SIG-M5 treated with dmso at 0.1 percent for 504 hours (cell line): ENCODE measurements around the gene CSH2.
"Not testable (repeated sequence)": the region's sequence is repeated elsewhere in the genome, so short reads cannot be mapped to it uniquely, and the experiment has no call there.

ENCODE experiments used
- DNase-seq: peaks from one replicate; lab custom pipeline; 2025; ENCODE audit not compliant: unreplicated experiment; lab: John Stamatoyannopoulos, UW

CSH2 gene

GRCh38 chr17:63896524-63897354 is 23.3 kb upstream of the CSH2 start, which contains the start of gene CSH1:
Gene CSH1, minus strand, starts transcription at chr17:63896574. Its CDS starts 63 bp downstream, at chr17:63896511.
- not testable (repeated sequence) for DNase-seq

- not testable (repeated sequence) for DNase-seq
Observed at GRCh38 chr17:63894821-63895220, 21.3 kb upstream of the CSH2 start.

GRCh38 chr17:63894021-63894420 is 20.5 kb upstream of the CSH2 start:
- not testable (repeated sequence) for DNase-seq

- DNase-seq = not testable (repeated sequence)
Observed at GRCh38 chr17:63892316-63893037, 19.0 kb upstream of the CSH2 start.

GRCh38 chr17:63889026-63889848 is 15.8 kb upstream of the CSH2 start:
- DNase-seq = peak; percentile 44

GRCh38 chr17:63885119-63885518 is 11.6 kb upstream of the CSH2 start:
- DNase-seq = not testable (repeated sequence)

GRCh38 chr17:63882626-63883126 is 9.2 kb upstream of the CSH2 start:
- not testable (repeated sequence) for DNase-seq

- peak; percentile 58 for DNase-seq
Observed at GRCh38 chr17:63881935-63882601, 8.6 kb upstream of the CSH2 start, which contains the start of gene GH2. Gene GH2, minus strand, starts transcription at chr17:63881944. Its CDS starts 143 bp downstream, at chr17:63881801.

- not testable (repeated sequence) for DNase-seq
Observed at GRCh38 chr17:63881337-63881736, 7.9 kb upstream of the CSH2 start.

GRCh38 chr17:63880706-63881105 is 7.2 kb upstream of the CSH2 start:
- no peak for DNase-seq

GRCh38 chr17:63878413-63878812 is 4.9 kb upstream of the CSH2 start:
- DNase-seq = not testable (repeated sequence)

- not testable (repeated sequence) for DNase-seq
Observed at GRCh38 chr17:63874693-63875092, 1.2 kb upstream of the CSH2 start.

- not testable (repeated sequence) for DNase-seq
Observed at GRCh38 chr17:63874061-63874626, 667 bp upstream of the CSH2 start.

- DNase-seq = not testable (repeated sequence)
Observed at GRCh38 chr17:63871646-63872365, 1.7 kb downstream of the CSH2 start.

- not testable (repeated sequence) for DNase-seq
Observed at GRCh38 chr17:63870292-63870665, 3.2 kb downstream of the CSH2 start.

GRCh38 chr17:63869491-63870291 is 3.8 kb downstream of the CSH2 start:
- not testable (repeated sequence) for DNase-seq

GRCh38 chr17:63866625-63867024 is 6.9 kb downstream of the CSH2 start:
- DNase-seq = not testable (repeated sequence)

GRCh38 chr17:63859257-63859656 is 14.2 kb downstream of the CSH2 start:
- no peak for DNase-seq
